Endodermal cell (in vitro differentiated cells): ENCODE measurements around the gene NLN. TPM values are rescaled to one million over a fixed set of nuclear protein-coding genes. Genes with fewer than 3 reads are reported as not detected.
"Not testable (repeated sequence)": the region's sequence is repeated elsewhere in the genome, so short reads cannot be mapped to it uniquely, and the experiment has no call there.

ENCODE experiments used
- DNase-seq: peaks from one replicate; pipeline ENCODE4 v3.0.0-alpha.2; 2017
- H3K27ac ChIP-seq: 2 replicates; pipeline ENCODE4 v1.5.1; 2013; ENCODE audit warnings: mild to moderate bottlenecking, low read depth, low read length, moderate library complexity
- H3K27me3 ChIP-seq: 2 replicates; pipeline ENCODE4 v1.6.1; 2013; ENCODE audit warnings: mild to moderate bottlenecking, low read length, moderate library complexity; ENCODE audit not compliant: insufficient read depth, control insufficient read depth, poor library complexity, severe bottlenecking
- H3K36me3 ChIP-seq: 2 replicates; pipeline ENCODE4 v1.7.0; 2013; ENCODE audit warnings: mild to moderate bottlenecking, low read length, moderate library complexity; ENCODE audit not compliant: control insufficient read depth, insufficient read depth
- H3K4me1 ChIP-seq: one replicate; pipeline ENCODE4 v1.7.0; 2013; ENCODE audit warnings: low read length; ENCODE audit not compliant: control insufficient read depth, insufficient read depth
- H3K4me3 ChIP-seq: 2 replicates; pipeline ENCODE4 v1.5.1; 2013; ENCODE audit warnings: mild to moderate bottlenecking, low read length, moderate library complexity
- H3K9ac ChIP-seq: 2 replicates; pipeline ENCODE4 v1.6.1; 2013; ENCODE audit warnings: mild to moderate bottlenecking, low read length, moderate library complexity; ENCODE audit not compliant: poor library complexity, severe bottlenecking; ENCODE audit errors: extremely low read depth
- H3K9me3 ChIP-seq: 2 replicates; pipeline ENCODE4 v1.6.1; 2013; ENCODE audit warnings: mild to moderate bottlenecking, low read length, moderate library complexity; ENCODE audit not compliant: control insufficient read depth
- H3K27ac Mint-ChIP-seq: 2 replicates; pipeline ENCODE4 v1.8.0; 2020; ENCODE audit warnings: mixed read lengths
- H3K27me3 Mint-ChIP-seq: 2 replicates; pipeline ENCODE4 v1.8.0; 2021; ENCODE audit warnings: mild to moderate bottlenecking, mixed read lengths; ENCODE audit not compliant: insufficient read depth
- H3K36me3 Mint-ChIP-seq: 2 replicates; pipeline ENCODE4 v1.8.0; 2020; ENCODE audit warnings: low read depth, mixed read lengths
- H3K4me1 Mint-ChIP-seq: 2 replicates; pipeline ENCODE4 v1.8.0; 2020; ENCODE audit warnings: mixed read lengths
- H3K4me3 Mint-ChIP-seq: 2 replicates; pipeline ENCODE4 v1.8.0; 2020; ENCODE audit warnings: mild to moderate bottlenecking, moderate library complexity, mixed read lengths
- H3K9me3 Mint-ChIP-seq: 2 replicates; pipeline ENCODE4 v1.8.0; 2020; ENCODE audit warnings: mild to moderate bottlenecking, mixed read lengths
- CTCF ChIP-seq: fragments of 200-600 bp; sonication (generic); conservative IDR thresholded peaks from 2 replicates; pipeline ENCODE4 v1.5.0; 2021; ENCODE audit warnings: antibody characterized with exemption, mild to moderate bottlenecking
- WGBS, 2 experiments: methylation state at CpG; one replicate each; pipeline versions ENCODE4 v1.1.5 to v1.1.7; 2013; ENCODE audit warnings: missing lambda C conversion rate in 2 of 2, mixed read lengths in 1 of 2; ENCODE audit not compliant: insufficient coverage in 1 of 2, insufficient read length in 1 of 2; 5-methylcytosine and 5-hydroxymethylcytosine counted together
- total RNA-seq, 2 donors: library from RNA; stranded (reverse); fragmentation: NEBNext Ultra II Directional in 1 of 2; extraction: Animal tissue kit (Norgen Biotek cat#: 25700) in 1 of 2; gene quantifications; 2 replicates in 1 of 2; 3 replicates in 1 of 2; pipeline ENCODE4 v1.2.1, GENCODE V29; 2021

Gene NLN
- total RNA-seq, 2 donors from 2014 or later, result 110 to 136 TPM

- H3K9me3 Mint-ChIP-seq, result peaks cover 7% of the 10 kb centered on the region
- H3K27me3 Mint-ChIP-seq, result no peaks in the 10 kb centered on the region
- Histone ChIP-seq H3K27me3 (no peaks in the 10 kb centered on the region), H3K9me3 (peaks cover 50% of the 10 kb centered on the region), H3K9ac (no peak overlapping the region), H3K4me1 (peaks cover 1% of the 10 kb centered on the region), H3K27ac (no peak overlapping the region), H3K36me3 (peaks cover 68% of the 10 kb centered on the region), H3K4me3 (peak overlapping the region; percentile 36)
- no peak for TF ChIP-seq CTCF
- H3K27ac Mint-ChIP-seq, result no peak overlapping the region
- DNase-seq, result no peak
- H3K36me3 Mint-ChIP-seq, result peaks cover 75% of the 10 kb centered on the region
- WGBS, 2 experiments, result 93 to 97% methylated on average over 3 to 4 of the region's 4 CpGs
- peaks cover 4% of the 10 kb centered on the region for H3K4me1 Mint-ChIP-seq
- no peak overlapping the region for H3K4me3 Mint-ChIP-seq
Measured at GRCh38 chr5:65802820-65803219, 80.8 kb downstream of the NLN start.

- no peaks in the 10 kb centered on the region for H3K4me1 Mint-ChIP-seq
- 93% methylated on average over 5 of the region's 5 CpGs; no CpG with 5 or more reads in 1 of the 2 experiments for WGBS, 2 experiments
- H3K27ac Mint-ChIP-seq, result no peak overlapping the region
- DNase-seq, result no peak
- H3K4me3 ChIP-seq, result peak overlapping the region; percentile 15
- peaks cover 81% of the 10 kb centered on the region for H3K36me3 Mint-ChIP-seq
- no peak overlapping the region for H3K4me3 Mint-ChIP-seq
- no peaks in the 10 kb centered on the region for H3K4me1 ChIP-seq
- H3K9me3 ChIP-seq, result peaks cover 50% of the 10 kb centered on the region
- TF ChIP-seq CTCF, result no peak
- no peaks in the 10 kb centered on the region for H3K27me3 Mint-ChIP-seq
- peaks cover 7% of the 10 kb centered on the region for H3K9me3 Mint-ChIP-seq
- H3K27me3 ChIP-seq, result no peaks in the 10 kb centered on the region
- peaks cover 70% of the 10 kb centered on the region for H3K36me3 ChIP-seq
- no peak overlapping the region for H3K9ac ChIP-seq
- no peak overlapping the region for H3K27ac ChIP-seq
Measured at GRCh38 chr5:65803699-65804391, 81.8 kb downstream of the NLN start.

- H3K27ac Mint-ChIP-seq, result no peak overlapping the region
- peaks cover 74% of the 10 kb centered on the region for H3K36me3 ChIP-seq
- DNase-seq, result no peak
- no peak for TF ChIP-seq CTCF
- no peaks in the 10 kb centered on the region for H3K4me1 Mint-ChIP-seq
- no peak overlapping the region for H3K4me3 ChIP-seq
- H3K27ac ChIP-seq, result no peak overlapping the region
- H3K9me3 Mint-ChIP-seq, result peaks cover 7% of the 10 kb centered on the region
- peaks cover 44% of the 10 kb centered on the region for H3K9me3 ChIP-seq
- no peak overlapping the region for H3K9ac ChIP-seq
- H3K27me3 ChIP-seq, result no peaks in the 10 kb centered on the region
- H3K36me3 Mint-ChIP-seq, result peaks cover 86% of the 10 kb centered on the region
- H3K4me3 Mint-ChIP-seq, result no peak overlapping the region
- 96 to 100% methylated on average over 1 of the region's 2 CpGs for WGBS, 2 experiments
- H3K4me1 ChIP-seq, result no peaks in the 10 kb centered on the region
- H3K27me3 Mint-ChIP-seq, result no peaks in the 10 kb centered on the region
Measured at GRCh38 chr5:65805089-65805488, 83.1 kb downstream of the NLN start.

GRCh38 chr5:65807494-65807893 lies 85.5 kb downstream of the NLN start:
- 95 to 100% methylated on average over 4 to 5 of the region's 5 CpGs for WGBS, 2 experiments
- not testable (repeated sequence) for H3K4me3 Mint-ChIP-seq, H3K4me3 ChIP-seq

More at GRCh38 chr5:65807494-65807893, 85.5 kb downstream of the NLN start:
- Histone ChIP-seq H3K9me3 (peaks cover 23% of the 10 kb centered on the region), H3K36me3 (peaks cover 76% of the 10 kb centered on the region)
- not testable (repeated sequence) for H3K27me3 Mint-ChIP-seq, H3K9ac ChIP-seq, H3K9me3 Mint-ChIP-seq, H3K4me1 Mint-ChIP-seq, H3K27me3 ChIP-seq, H3K27ac Mint-ChIP-seq, DNase-seq, H3K27ac ChIP-seq, H3K4me1 ChIP-seq
- peaks cover 81% of the 10 kb centered on the region for H3K36me3 Mint-ChIP-seq
